ENCODE measurements around the gene RB1.
A peak's percentile ranks its signal among the peaks of the same experiment; 100 is the strongest.
"Not testable (repeated sequence)": the region's sequence is repeated elsewhere in the genome, so short reads cannot be mapped to it uniquely, and the experiment has no call there.

RB1 gene

GRCh38 chr13:48449656-48450055 is 146.1 kb downstream of the RB1 start:
- H3K4me3 ChIP-seq (ENCODE audit: low read depth, low read length), result peak overlapping the region; percentile 35
- TF ChIP-seq CTCF (IDR thresholded peaks at IDR 0.05; ENCODE audit: low read depth, low read length), result no peak

- not testable (repeated sequence) for H3K4me3 ChIP-seq (ENCODE audit: low read depth, low read length)
Measured at GRCh38 chr13:48451196-48451595, 147.6 kb downstream of the RB1 start.

- no peak for TF ChIP-seq CTCF (IDR thresholded peaks at IDR 0.05; ENCODE audit: low read depth, low read length)
- H3K4me3 ChIP-seq (ENCODE audit: low read depth, low read length), result no peak overlapping the region
Measured at GRCh38 chr13:48456546-48456945, 153.0 kb downstream of the RB1 start.

- TF ChIP-seq CTCF (IDR thresholded peaks at IDR 0.05; ENCODE audit: low read depth, low read length), result no peak
- no peak overlapping the region for H3K4me3 ChIP-seq (ENCODE audit: low read depth, low read length)
Measured at GRCh38 chr13:48457578-48458242, 154.2 kb downstream of the RB1 start.

GRCh38 chr13:48475230-48475629 is 171.7 kb downstream of the RB1 start:
- TF ChIP-seq CTCF (IDR thresholded peaks at IDR 0.05; ENCODE audit: low read depth, low read length), result no peak
- no peak overlapping the region for H3K4me3 ChIP-seq (ENCODE audit: low read depth, low read length)

GRCh38 chr13:48476215-48476614 is 172.7 kb downstream of the RB1 start:
- H3K4me3 ChIP-seq (ENCODE audit: low read depth, low read length), result no peak overlapping the region
- TF ChIP-seq CTCF (IDR thresholded peaks at IDR 0.05; ENCODE audit: low read depth, low read length), result no peak

- H3K4me3 ChIP-seq (ENCODE audit: low read depth, low read length), result no peak overlapping the region
- TF ChIP-seq CTCF (IDR thresholded peaks at IDR 0.05; ENCODE audit: low read depth, low read length), result no peak
Measured at GRCh38 chr13:48476686-48477085, 173.1 kb downstream of the RB1 start.

Data from WI38 (cell line).